Amniotic stem cell (primary cell): Measurements from ENCODE around the gene ATP8B4.

Source experiments
- DNase-seq: peaks from one replicate; lab custom pipeline; 2025; lab: John Stamatoyannopoulos, UW

ATP8B4 gene

DNA sequence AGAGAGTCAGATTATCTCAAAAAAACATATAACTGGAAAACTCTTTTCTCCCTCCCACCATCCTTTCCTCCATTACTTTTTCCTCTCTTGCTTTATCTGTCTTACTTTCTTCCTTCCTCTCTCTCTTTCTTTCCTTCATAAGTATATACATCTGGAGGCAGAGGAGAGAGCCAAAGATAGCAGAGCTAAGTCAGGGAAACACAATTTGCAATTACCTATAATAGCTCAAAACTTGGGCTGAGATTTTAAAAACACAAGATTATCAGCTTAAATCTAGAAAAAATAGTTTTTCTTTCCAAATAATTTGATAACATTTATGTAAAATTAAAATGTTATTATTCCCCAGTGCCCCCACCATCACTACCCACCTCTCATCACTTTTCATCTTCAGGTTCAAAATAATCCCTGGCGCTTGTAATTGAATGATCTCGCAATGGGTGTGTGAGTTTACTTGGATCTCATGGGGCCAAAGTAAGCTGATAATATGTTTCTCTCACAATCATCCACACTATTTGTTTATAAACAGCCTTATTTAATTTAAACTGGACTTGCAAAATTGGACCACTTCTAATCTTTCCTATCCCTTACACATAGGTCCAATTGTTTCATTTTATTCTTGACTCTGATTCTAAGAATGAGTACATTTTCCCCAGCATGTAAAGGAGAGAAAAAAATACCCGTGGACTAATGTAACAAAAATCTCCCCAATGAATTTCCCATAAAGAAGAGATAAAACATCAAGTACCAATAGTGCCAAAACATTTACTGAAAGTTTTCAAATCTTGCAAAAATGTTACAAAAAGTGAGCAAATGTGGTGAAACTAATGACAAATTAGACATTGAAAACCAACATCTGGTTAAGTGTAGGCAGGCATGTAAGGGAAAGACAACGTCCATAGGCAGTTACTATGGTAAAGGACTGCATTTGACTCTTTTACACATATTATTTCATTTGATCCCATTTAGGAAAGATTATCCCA lies 261.2 kb downstream of the ATP8B4 start:
- DNase-seq = no peak

DNA sequence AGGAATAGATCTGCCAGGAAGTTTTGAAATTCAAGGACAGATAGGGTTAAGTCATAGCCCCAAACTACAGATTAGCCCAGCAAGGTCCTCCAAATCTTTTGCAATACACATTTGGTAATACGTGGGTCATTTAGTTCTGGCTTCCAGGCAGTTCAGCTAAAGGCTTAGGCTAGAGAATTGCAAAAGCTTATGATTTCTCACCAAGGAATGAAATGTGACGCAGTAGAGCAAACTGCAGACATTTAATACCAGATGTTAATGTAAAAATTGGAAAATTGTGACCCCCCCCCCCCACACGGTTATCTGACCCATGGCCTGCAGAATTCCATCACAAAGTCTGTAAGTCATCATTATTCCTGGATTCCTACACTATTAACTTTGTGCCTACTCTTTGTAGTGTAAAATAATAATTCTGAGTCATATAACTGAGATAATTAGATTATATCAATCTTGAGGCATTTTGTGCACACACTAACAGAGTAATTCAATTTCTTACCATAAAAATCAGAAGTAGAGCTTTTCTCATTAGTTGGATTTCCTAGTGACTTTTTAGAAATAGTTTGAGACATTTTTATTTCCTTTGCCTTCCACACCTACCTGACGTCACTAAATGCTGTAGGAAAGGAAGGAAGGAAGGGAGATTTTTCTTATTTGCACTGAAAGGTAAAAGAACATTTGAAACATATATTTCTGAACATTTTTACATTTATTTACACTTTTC lies 263.0 kb downstream of the ATP8B4 start:
- DNase-seq = peak; percentile 62

DNA sequence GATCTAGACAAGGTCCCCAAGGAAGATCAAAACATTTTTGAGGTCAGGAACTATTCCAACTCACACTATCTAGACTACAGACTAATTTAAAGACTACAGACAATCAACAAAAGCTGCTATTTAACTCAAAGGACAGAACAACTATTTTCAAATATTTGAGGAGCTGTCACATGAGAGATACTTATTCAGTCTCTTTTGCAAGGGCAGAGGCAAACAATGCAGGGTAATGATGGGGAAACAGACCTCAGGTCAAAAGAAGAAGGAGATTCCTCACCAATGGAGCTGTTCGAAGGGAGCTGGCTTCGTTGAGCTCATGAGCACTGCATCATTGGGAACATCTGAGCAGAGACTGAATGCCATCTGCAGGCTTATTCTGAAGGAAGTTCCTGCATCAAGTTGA lies 266.3 kb downstream of the ATP8B4 start:
- DNase-seq = no peak

DNA sequence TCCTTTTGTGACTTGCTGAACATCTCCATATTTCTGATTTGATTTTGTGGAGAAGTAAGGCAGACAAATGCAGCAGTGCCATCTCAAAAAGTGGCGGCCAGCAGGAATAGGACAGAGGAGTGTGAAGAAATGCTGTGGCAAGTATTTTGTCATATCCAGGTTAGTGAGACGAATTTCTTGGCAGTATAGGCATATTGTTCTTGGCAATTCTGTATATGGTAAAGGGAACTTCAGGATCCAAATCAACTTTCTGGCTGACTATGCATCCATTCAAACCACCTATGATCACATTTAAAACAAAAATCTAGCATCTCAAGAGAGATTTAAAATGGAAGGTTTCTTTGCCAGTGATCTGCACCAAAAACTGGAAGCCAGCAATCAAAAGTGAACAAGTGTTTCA lies 270.2 kb downstream of the ATP8B4 start:
- DNase-seq = no peak

DNA sequence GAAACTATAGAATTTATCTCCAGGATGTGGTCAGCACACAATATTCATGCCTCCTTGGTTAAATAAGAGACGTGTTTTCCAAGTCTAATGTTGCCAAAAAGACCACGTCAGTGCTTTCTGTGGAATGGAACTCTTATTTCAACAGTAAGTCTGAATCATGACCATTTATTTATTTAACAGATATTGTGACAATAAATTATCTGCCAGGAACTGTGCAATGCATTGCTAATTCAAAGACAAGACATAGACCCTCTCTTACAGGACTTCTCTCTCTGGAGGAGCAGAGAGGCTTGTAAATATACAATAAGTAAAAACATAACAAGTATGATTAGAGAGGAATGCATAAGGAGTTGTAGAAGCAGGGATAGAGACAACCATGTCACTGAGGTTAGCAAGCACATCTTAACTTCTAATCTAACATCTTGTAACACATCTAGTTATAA lies 270.7 kb downstream of the ATP8B4 start:
- DNase-seq = peak; percentile 70

DNA sequence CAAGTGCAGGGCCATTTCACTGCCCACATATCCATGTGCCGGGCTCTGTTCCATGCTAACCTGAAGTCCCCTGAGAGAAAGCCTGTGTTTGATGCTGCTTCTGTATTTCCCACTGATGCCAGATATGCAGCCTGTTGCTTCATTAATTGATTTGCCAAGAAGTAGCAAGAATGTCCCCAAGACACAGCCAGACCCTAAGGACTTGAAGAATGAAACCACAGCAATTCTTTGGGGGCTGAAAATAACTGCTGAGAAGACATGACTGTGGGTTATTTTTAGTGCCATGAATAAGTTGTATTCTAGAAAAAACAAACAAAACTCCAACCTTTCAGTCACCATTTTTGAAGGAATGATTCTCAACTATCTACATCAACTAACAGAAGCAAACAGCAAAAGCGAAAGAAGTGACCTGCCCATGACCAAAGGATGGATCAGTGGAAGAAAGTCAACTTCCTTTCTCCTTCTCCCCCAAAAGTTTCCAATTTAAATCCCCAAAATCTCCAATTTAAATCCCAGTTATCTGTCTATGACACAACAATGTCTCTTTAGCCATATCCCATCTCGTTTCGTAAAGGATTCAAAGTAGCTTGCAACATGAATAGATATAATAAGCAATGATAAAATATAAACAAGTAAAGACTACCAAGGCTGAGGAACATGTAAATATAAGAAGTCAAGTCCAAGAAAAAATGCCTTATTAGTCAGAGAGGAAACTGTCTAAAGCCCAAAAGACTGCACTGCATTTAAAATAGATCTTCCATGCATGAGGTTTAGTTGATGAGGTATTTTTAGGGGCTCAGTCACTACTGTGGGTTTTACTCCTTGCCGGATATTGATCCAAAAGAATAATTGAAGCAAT lies 271.4 kb downstream of the ATP8B4 start:
- no peak for DNase-seq

DNA sequence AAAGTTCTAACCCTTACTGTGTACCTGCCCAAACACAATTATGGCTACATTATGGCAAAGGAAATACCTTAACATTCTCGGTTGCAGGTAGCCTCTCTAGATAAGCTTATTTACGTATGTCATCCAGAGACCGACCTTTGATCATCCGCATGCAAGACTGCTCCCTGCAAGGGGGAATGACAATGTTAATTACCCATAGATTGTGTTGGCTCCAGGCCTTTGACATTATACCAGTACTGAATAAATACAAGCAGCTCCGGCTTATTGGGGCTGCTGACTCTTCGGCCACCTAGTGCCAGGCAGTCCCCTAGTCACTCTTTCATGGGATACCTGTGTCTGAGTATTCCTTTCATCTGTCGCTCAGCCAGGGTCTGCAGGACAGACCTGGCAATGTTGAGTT lies 274.6 kb downstream of the ATP8B4 start:
- no peak for DNase-seq

DNA sequence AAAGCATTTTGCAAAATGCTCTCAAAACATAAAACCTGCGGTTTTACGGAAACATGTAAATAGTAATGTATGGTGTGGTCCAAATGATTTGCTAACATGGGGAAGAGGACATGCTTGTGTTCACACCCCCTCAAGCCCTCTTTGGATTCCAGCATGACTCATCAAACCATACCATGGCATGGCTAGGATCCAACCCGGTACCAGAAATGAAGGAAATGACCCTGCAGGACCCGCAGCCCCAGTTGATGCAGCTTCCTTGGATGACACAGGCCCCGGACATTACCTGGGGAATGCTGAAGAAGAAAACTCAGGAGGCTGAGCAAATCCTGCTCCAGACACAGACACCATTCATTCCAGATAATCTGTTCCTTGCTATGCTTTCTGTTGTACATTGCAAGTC lies 275.3 kb downstream of the ATP8B4 start:
- DNase-seq = no peak

DNA sequence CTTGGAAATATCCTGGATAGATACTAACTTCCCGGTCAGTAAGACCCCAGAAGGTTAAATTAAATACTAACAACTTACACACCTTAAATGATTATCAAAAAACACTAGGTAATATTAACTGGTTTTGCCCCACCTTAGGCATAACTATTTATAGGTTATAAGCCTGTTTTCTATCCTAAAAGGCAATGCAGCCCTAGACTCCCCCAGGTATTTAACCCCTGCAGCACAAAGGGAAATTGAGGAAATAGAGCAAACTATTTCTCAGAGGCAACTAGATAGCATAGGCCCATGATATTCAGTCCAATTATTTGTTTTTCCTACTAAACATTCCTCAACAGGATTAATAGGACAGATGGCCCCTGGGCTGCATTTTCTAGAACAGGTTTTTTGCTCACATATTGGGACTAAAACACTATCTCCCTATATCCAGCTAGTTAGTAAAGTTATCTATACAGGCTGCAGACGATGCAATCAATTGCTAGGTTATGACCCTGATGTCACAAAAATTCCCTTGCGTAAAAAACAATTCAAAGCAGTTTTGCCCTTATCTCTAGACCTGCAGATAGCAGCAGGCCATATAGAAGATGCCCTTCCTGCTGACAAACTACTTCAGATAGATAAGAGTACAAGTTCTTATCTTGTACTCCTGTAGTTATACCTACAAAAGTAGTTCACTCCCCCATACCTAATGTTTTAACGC lies 276.9 kb downstream of the ATP8B4 start:
- no peak for DNase-seq

DNA sequence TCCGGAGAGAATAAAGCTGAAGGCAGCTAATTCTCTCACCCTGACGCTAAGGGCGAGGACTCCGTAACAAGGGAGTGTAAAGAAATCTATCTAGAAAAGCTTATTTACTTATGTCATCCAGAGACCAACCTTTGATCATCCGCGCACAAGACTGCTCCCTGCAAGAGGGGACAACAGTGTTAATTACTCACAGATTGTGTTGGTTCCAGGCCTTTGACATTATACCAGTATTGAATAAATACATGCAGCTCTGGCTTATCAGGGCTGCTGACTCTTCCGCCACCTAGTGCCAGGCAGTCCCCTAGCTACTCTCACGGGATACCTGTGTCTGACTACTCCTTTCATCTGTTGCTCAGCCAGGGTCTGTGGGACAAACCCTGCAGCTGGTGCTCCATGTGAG lies 286.5 kb downstream of the ATP8B4 start:
- DNase-seq = no peak

DNA sequence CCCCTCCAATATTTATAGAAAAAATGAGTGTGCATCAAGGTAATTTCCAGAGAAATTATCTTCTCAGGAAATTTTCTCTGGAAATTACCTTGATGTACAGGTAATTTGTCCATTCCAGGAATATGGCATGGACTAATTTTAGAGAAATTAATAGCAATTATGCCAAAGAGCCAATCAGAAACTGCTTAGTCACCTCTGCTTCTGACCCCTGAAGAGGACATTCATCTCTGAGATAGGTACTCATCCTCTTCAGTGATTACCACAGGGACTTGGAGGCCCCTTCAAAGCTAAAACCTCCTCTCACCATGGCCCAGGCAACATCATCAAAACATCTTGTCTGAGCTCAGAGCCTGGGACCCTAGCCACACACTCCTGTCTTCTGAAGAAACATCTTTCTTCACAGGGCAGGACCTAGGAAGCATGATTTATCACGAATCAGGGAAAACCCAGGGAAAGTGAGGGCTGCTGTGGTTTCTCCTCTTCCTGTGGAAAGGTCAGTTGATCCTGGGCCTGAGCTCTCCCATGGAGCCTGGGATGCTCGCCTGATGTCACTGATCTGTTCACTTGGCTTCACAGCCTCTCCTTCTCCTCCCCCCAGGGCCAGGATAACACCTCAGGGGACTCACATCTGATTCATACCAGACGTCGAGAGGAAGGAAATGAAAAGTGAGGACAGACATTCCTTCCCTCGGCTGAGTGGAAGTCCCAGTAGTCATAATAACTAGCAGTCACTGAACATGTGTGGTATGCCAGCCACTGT lies 287.6 kb downstream of the ATP8B4 start:
- no peak for DNase-seq

DNA sequence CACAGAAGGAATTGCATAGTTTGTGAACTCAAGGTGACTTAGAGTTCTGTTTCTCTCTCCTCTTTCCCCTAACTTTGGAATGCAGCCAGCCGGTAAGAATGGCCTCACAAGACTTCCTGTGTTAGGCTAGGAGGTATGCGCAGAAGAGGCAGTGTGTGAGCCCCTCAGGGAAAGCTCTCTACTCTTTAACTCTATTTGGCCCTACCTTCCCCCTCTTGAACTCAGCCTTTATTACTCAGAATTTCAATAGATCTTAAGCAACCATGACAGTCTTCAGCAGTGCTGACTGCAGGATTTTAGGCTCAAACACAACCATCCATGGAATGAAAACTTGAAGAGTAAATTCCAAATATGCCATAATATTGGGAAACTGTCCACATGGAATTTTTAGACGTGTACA lies 288.6 kb downstream of the ATP8B4 start:
- no peak for DNase-seq

DNA sequence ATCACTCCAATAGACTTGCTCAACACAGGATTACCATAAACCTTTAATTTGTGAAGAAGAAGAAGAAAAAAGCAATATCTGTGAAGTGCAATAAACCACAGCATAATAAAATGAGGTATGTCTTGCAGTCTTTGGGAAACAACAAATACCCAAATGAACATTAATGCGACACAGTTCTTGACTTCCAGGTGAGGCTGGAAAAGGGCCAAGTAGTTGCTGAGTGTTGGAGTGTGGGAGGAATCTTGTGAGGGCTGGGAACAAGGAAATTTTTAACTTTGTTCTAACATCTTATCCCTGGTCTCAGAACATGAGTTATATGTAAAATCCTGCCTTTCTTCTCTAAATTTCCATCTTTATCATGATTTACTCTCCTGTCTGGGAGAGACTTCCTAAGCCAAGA lies 291.7 kb downstream of the ATP8B4 start:
- DNase-seq = no peak

DNA sequence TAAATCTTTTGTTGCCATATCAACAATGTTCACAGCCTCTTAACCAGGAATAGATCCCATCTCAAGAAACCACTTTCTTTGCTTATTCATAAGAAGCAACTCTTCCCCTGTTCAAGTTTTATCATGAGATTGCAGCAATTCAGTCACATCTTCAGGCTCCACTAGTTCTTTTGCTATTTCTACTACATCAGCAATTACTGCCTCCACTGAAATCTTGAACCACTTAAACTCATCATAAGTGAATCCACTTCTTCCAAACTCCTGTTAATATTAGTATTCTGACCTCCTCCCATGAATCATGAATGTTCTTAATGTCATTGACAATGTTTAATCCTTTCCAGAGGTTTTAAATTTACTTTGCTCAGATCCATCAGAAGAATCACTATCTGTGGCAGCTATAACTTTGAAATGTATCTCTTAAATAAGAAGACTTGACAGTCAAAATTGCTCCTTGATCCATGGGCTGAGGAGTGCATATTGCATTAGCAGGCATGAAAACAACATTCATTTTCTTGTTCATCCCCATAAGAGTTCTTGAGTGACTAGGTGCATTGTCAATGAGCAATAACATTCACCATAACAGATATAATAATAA lies 292.3 kb downstream of the ATP8B4 start:
- no peak for DNase-seq

DNA sequence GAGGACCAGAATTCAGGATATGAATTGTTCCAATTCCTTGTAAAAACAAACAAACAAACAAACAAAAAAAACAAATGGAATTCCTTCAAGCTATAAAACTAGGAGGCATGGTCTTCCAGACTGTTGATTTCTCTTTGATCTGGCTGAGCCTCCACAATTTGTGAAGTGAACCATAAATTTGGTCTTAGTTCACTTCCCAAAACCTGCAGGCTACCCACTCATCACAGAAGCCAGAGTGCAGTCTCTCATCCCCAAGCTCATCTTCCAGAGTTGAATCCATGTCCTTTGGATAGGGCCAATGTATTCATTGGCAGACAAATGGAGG lies 294.3 kb downstream of the ATP8B4 start:
- DNase-seq = no peak

DNA sequence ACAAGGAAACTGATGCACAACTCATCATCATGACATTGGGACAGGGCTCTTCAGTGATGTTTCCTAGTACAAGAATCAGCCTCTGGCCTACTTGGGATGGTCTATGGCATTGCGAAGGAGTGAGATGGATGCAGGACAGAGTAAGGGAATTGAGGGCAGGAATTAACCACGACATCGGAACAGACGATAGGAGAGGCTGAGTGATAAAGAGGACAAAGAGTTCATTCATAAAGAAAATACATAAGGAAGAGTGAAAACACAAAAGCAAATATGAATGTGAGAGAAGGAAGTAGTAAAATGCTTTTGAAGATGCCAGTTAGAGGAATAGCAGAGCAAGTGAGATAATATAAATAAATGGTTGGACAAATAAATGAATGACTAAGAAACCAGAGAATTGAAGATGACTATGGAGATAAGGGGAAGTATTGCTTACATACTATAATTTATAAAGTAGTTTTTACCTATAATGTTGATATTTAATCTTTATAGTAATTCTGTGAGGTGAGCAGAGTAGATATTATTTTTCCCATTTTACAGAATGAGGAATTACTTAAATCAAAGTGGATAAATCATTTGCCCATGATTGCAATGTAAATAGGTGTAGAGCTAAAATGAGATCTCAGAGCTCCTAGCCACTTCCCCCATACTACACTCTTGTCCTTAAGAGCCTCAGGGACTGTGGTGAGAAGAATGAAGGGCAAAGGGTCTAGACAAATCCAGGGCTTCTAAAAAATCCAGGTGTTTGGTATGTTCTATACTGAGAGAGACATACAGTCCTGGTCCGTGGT lies 294.9 kb downstream of the ATP8B4 start:
- DNase-seq = no peak

DNA sequence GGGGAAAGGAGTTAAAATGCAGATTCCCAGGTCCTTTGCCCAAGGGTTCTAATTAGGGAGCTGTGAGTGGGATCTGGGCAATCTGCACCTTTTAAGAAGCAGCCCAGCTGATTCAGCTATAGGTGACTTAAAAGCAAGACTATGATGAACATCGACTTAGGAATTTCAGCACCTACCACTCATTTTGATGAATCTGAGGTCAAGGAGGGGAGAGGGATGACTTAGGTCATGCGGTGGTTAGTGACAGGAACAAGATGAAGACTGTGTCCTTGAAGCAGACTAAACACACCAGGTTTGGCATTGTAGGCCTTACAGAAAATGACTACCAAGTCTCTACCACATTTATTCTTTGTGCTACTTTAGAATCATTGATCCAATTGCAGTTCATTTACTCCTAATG lies 301.9 kb downstream of the ATP8B4 start:
- no peak for DNase-seq

DNA sequence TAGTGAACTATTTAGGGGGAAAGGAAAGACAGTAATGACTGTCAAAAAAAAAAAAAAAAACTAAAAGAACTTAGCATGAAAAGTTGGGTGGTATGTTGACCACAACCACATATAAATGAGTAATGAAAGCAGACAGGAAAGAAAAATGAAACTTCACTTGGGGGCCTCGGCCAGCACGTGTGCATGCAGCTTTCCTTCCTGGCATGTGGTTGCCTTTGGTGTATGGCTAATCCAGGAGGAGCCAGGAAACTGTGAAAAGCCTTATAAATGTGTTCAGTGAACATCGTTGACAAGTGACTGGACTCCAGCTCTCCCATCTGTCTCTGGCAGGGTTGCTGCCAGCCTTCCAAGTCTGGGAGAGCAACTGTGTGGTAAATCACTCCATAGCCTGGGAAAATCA lies 303.1 kb downstream of the ATP8B4 start:
- no peak for DNase-seq

DNA sequence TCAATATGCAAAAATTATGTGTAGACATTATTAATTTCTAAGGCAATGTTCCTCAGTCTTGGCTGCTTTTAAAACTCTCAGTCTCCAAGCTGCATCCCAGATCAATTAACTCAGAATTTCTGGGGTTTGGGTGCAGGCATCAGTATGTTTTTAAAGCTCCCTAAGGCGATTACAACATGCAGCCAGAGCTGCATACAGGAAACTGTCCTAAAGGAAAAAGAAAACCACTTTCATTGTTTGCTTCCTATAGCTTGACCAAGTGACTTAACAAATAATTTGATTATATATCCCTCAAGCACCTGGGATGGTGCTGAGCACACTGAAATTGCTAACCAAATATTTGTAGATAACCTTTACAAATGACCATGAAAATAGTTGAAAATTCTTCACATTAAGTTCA lies 303.5 kb downstream of the ATP8B4 start:
- no peak for DNase-seq

DNA sequence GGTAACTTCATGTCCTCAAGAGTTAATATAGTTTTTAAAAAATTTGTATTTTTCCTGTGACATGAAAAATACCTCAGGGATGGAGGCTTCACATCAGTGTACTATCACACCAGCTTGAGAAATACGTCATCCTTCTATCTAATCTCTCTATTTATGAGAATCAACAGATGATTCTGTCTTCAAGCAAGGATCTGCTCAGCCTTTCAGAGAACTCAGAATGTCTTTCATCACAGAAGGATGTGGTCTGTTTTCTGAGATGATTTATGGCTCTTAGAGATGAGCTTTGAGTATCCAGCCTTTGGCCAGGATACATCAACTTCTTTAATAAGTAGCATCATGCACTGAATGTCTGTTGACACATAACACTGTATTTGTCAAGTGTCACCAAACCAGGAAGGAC lies 304.3 kb downstream of the ATP8B4 start:
- no peak for DNase-seq
